Lung (tissue), 12 donors: ENCODE results near the gene SPTSSA. TPM values are rescaled to one million over a fixed set of nuclear protein-coding genes. Genes with fewer than 3 reads are reported as not detected.

ENCODE experiments used
- ATAC-seq: fragments of 200-7000 bp; cut with Tn5 transposase; one replicate; pipeline ENCODE4 v1.9.1; 2020; ENCODE audit warnings: moderate number of reproducible peaks; ENCODE audit not compliant: insufficient read depth, low FRiP score
- DNase-seq, 3 donors: peaks; one replicate each; pipeline ENCODE4 v3.0.0-alpha.2; 2013 to 2017
- H3K27ac ChIP-seq, 2 donors: one replicate each; pipeline ENCODE4 v1.5.1; 2013; ENCODE audit warnings: mild to moderate bottlenecking in 2 of 2, moderate library complexity in 2 of 2, control low read depth in 1 of 2, inconsistent platforms in 1 of 2, low read depth in 1 of 2, low read length in 1 of 2
- H3K27me3 ChIP-seq, 3 donors: one replicate each; pipeline ENCODE4 v1.5.1; 2013; ENCODE audit warnings: low read length in 2 of 3; ENCODE audit not compliant: control insufficient read depth in 3 of 3, insufficient read depth in 3 of 3
- H3K36me3 ChIP-seq, 4 donors: one replicate each; pipeline ENCODE4 v1.5.1; 2013; ENCODE audit warnings: low read length in 4 of 4, mild to moderate bottlenecking in 1 of 4, moderate library complexity in 1 of 4; ENCODE audit not compliant: control insufficient read depth in 4 of 4, insufficient read depth in 4 of 4
- H3K4me1 ChIP-seq, 5 donors: one replicate each; pipeline ENCODE4 v1.5.1; 2013; ENCODE audit warnings: low read length in 5 of 5, mild to moderate bottlenecking in 2 of 5, moderate library complexity in 1 of 5; ENCODE audit not compliant: control insufficient read depth in 5 of 5, insufficient read depth in 5 of 5
- H3K4me3 ChIP-seq: one replicate; pipeline ENCODE4 v1.5.1; 2013; ENCODE audit warnings: mild to moderate bottlenecking, control low read depth, moderate library complexity
- H3K9ac ChIP-seq, 2 donors: one replicate each; pipeline ENCODE4 v1.5.1; 2013; ENCODE audit warnings: low read length in 2 of 2, control low read depth in 1 of 2; ENCODE audit not compliant: insufficient read depth in 1 of 2
- H3K9me3 ChIP-seq, 4 donors: one replicate each; pipeline ENCODE4 v1.5.1; 2013; ENCODE audit warnings: low read length in 3 of 4, mild to moderate bottlenecking in 1 of 4, moderate library complexity in 1 of 4; ENCODE audit not compliant: control insufficient read depth in 4 of 4, insufficient read depth in 3 of 4
- CTCF ChIP-seq: IDR thresholded peaks from 2 replicates; pipeline ENCODE4 v1.5.1; 2012; ENCODE audit warnings: mild to moderate bottlenecking; ENCODE audit errors: control extremely low read depth, extremely low read depth
- WGBS, 2 donors: extraction: QIAGEN DNeasy Blood & Tissue Kit; methylation state at CpG; one replicate each; pipeline ENCODE4 v1.1.7; 2013; 5-methylcytosine and 5-hydroxymethylcytosine counted together
- polyA plus RNA-seq, 2 donors: library from polyadenylated mRNA; stranded (reverse); fragments of 200-250 nt; gene quantifications; one replicate each; pipeline ENCODE4 v1.2.1, GENCODE V29; 2013
- total RNA-seq, 2 donors: library from RNA; depleted of rRNA in 1 of 2; stranded (reverse); fragments of >200 nt in 1 of 2; gene quantifications; one replicate each; pipeline ENCODE4 v1.2.1, GENCODE V29; 2014 to 2021
- donor health status: control.
- donor health status: control.
- donor health status: Bipolar disorder and iron deficiency.
- donor health status: healthy.
- donor health status: DM: yes; HTN: yes; CAD: no.

Gene SPTSSA
- total and polyA plus RNA-seq, 4 donors = 51.8 to 92.5 (median 78.0) TPM

- DNase-seq (no peak), ATAC-seq (no peak)
- no peaks in the 10 kb centered on the region for H3K36me3 ChIP-seq
- TF ChIP-seq CTCF = no peak
- 87 to 89% methylated on average over 11 of the region's 11 CpGs for WGBS, 2 donors
- no peak overlapping the region for H3K4me3 ChIP-seq
- no peak overlapping the region for H3K9ac ChIP-seq
- H3K27me3 ChIP-seq = no peaks in the 10 kb centered on the region
- H3K9me3 ChIP-seq = peaks cover 0 to under 1% (median 0%) of the 10 kb centered on the region in 4 donors
- no peak overlapping the region for H3K27ac ChIP-seq
- H3K4me1 ChIP-seq = peaks cover 0 to 2% (median 0%) of the 10 kb centered on the region in 5 donors
These were observed 35.4 kb downstream of the SPTSSA start for GRCh38 chr14:34426313-34427295.

- 64 to 74% methylated on average over 5 of the region's 5 CpGs for WGBS, 2 donors
- ATAC-seq = no peak
- no peak overlapping the region for H3K4me3 ChIP-seq
- H3K4me1 ChIP-seq = peaks cover 0 to 2% (median 0%) of the 10 kb centered on the region in 5 donors
- no peak overlapping the region for H3K9ac ChIP-seq
- H3K27ac ChIP-seq = no peak overlapping the region
- no peaks in the 10 kb centered on the region for H3K36me3 ChIP-seq
- peaks cover 0 to 9% (median 6%) of the 10 kb centered on the region in 4 donors for H3K9me3 ChIP-seq
- H3K27me3 ChIP-seq = no peaks in the 10 kb centered on the region
- DNase-seq = no peak
- no peak for TF ChIP-seq CTCF
These were observed 36.8 kb downstream of the SPTSSA start for GRCh38 chr14:34425095-34425851.

- Histone ChIP-seq H3K27me3 (no peaks in the 10 kb centered on the region), H3K27ac (no peak overlapping the region), H3K4me3 (no peak overlapping the region), H3K36me3 (no peaks in the 10 kb centered on the region), H3K9ac (no peak overlapping the region), H3K4me1 (peaks cover 0 to 2% (median 0%) of the 10 kb centered on the region in 5 donors), H3K9me3 (peaks cover 0 to 9% (median 6%) of the 10 kb centered on the region in 4 donors)
- WGBS, 2 donors = 82 to 95% methylated on average over 2 of the region's 2 CpGs
- no peak for TF ChIP-seq CTCF
- ATAC-seq (no peak), DNase-seq (no peak)
These were observed 37.6 kb downstream of the SPTSSA start for GRCh38 chr14:34424488-34424887.
